Measurements from ENCODE around the gene SEMA3F. TPM values are rescaled to one million over a fixed set of nuclear protein-coding genes. Genes with fewer than 3 reads are reported as not detected.
A peak's percentile ranks its signal among the peaks of the same experiment; 100 is the strongest.

The SEMA3F gene
- total RNA-seq, 6 experiments from 2014 or later = 1.2 to 5.9 (median 4.2) TPM

DNA sequence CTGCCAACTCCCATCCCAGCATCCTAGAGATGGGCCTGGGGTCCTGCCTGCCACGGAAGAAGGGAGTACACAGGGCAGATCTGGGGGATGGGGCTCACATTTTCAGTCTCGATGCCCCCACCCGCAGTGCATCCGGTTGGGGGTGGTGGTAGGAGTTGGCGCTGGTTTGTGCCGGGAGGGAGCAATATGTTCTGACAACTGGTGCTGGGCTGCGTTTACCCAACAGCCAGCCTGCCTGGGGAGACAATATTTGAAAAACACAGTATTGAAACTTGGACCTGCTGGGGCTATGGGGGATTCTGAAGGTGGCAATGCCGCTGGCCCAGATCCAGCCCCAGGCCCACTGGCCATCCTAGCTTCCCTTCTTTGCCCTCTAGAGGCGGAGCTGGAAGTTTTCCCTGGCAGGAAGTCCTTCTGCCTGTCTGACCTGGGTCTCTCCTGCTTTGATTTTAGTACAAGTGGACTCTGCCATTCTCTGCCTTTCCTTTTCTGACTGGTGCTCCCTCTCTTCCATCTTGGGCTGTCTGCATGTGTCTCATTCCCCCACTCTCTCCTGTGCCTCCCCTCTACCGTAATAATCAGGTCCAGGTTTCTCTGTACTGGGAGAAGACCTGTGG lies 3.5 kb downstream of the SEMA3F start:
- Histone ChIP-seq H3K9me3 (no peaks in the 10 kb centered on the region), H3K4me3 (no peak overlapping the region), H3K4me1 (peaks cover 0 to 14% (median 0%) of the 10 kb centered on the region in 4 donors), H3K36me3 (no peaks in the 10 kb centered on the region), H3K27me3 (no peaks in the 10 kb centered on the region), H3K27ac (no peak overlapping the region)
- TF ChIP-seq, protein P1, sequence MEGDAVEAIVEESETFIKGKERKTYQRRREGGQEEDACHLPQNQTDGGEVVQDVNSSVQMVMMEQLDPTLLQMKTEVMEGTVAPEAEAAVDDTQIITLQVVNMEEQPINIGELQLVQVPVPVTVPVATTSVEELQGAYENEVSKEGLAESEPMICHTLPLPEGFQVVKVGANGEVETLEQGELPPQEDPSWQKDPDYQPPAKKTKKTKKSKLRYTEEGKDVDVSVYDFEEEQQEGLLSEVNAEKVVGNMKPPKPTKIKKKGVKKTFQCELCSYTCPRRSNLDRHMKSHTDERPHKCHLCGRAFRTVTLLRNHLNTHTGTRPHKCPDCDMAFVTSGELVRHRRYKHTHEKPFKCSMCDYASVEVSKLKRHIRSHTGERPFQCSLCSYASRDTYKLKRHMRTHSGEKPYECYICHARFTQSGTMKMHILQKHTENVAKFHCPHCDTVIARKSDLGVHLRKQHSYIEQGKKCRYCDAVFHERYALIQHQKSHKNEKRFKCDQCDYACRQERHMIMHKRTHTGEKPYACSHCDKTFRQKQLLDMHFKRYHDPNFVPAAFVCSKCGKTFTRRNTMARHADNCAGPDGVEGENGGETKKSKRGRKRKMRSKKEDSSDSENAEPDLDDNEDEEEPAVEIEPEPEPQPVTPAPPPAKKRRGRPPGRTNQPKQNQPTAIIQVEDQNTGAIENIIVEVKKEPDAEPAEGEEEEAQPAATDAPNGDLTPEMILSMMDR (IDR thresholded peaks at IDR 0.05) = no peak
- no peak for TF ChIP-seq POLR2A (IDR thresholded peaks at IDR 0.05)
- ATAC-seq (no peak), DNase-seq (no peak)
- intact Hi-C loops (cut with DNase I) = no loop called here
- 71% methylated on average over 6 of the region's 10 CpGs for WGBS (ENCODE audit: insufficient coverage, low coverage, low lambda C conversion rate, missing lambda C conversion rate)

DNA sequence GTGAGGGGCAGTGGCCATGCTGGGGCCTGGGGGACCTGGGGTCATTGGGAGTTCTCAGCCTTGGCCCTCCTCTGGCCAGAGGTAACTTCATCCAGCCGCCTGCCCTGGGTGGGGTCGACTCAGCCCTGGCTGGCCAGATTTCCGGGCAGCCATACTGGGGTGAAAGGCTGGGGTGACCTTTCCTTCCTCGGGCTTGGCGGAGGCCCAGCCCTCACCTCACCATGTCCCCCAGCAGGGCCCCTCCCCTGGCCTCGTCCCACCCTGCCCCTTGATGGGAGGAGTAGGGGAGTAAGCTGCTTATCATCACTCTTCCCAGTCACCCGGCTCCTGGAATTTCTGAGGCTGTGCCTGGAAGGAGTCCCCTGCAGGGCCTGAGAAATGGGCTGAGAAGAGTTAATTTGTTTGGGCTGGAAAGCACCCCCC lies 5.4 kb downstream of the SEMA3F start:
- H3K4me1 ChIP-seq = peaks cover 0 to 11% (median 0%) of the 10 kb centered on the region in 4 donors
- TF ChIP-seq, protein P1 (IDR thresholded peaks at IDR 0.05) = no peak
- no peak for TF ChIP-seq POLR2A (IDR thresholded peaks at IDR 0.05)
- peak; percentile 12 to 47 (median 40) for ATAC-seq
- no peak for DNase-seq
- intact Hi-C loops (cut with DNase I) = no loop called here
- H3K9me3 ChIP-seq = no peaks in the 10 kb centered on the region
- no peak overlapping the region for H3K27ac ChIP-seq
- H3K36me3 ChIP-seq = no peaks in the 10 kb centered on the region
- no peaks in the 10 kb centered on the region for H3K27me3 ChIP-seq
- WGBS (ENCODE audit: insufficient coverage, low coverage, low lambda C conversion rate, missing lambda C conversion rate) = no CpG with 5 or more reads among the region's 7 CpGs
- H3K4me3 ChIP-seq = no peak overlapping the region

DNA sequence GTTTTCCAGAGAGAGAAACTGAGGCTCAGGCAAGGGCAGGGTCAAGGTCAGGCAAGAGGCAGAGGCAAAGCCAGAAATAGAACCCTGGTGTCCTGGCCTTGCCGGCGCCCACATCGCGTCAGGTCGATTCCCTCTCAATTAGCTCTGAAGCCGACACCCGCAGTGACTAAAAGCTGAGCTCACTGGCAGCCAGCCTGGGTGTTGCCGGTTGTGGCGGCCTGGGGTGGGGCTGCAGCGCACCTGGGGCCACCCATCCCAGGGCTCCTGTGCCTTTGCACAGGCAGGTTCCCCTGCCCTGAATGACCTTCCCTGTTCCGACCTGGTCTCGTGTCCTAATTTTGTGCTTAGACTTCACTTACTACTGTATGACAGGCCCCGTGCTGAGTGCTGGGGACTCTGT lies 6.2 kb downstream of the SEMA3F start:
- no peak for DNase-seq
- H3K27me3 ChIP-seq = no peaks in the 10 kb centered on the region
- intact Hi-C loops (cut with DNase I) = no loop called here
- no peak for ATAC-seq
- peaks cover 0 to 18% (median 1%) of the 10 kb centered on the region in 4 donors for H3K4me1 ChIP-seq
- no peaks in the 10 kb centered on the region for H3K9me3 ChIP-seq
- TF ChIP-seq POLR2A (IDR thresholded peaks at IDR 0.05) = no peak
- TF ChIP-seq, protein P1 (IDR thresholded peaks at IDR 0.05) = no peak
- no peaks in the 10 kb centered on the region for H3K36me3 ChIP-seq
- 43% methylated on average over 4 of the region's 13 CpGs for WGBS (ENCODE audit: insufficient coverage, low coverage, low lambda C conversion rate, missing lambda C conversion rate)
- no peak overlapping the region for H3K4me3 ChIP-seq
- no peak overlapping the region for H3K27ac ChIP-seq

DNA sequence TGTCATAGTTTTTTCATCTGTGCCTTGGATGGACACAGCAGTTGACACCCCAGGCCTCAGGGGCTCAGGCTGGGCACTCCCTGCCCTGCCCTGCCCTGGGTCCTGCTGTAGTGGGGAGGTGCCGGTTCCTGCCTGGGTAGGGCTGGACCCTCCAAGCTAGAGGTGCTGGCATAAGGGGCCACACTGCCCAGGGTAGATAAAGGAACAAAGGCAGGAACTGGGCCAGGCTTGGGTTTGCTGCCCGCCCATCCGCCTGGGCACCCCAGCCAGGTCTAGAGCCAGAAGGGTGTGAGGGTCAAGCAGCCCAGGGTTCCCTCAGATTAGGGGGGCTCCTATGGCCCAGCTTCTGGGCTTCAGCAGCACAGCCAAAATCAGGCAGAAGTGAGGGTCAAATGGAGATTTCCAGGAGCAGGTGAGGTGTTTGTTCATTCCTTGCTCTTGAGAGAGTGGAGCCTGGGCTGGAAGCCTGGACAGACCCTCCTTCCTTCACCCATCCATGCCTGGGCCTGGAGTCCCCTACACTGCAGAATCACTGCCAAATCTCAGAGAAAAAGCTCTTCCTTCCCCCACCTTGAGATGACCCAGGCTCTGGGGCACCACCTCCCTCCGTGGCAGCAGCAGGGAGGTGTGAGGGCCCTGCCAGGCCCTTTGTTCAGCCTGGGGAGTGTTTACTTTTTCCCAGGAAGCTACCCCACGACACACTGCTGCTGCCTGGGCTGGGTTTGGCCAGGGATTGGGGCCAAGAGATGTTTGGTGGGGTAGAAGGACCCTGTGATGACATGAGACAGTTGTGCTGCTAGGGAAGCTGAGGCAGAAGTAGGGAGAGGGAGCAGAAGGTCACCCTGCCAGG lies 7.1 kb downstream of the SEMA3F start:
- no peak for TF ChIP-seq POLR2A (IDR thresholded peaks at IDR 0.05)
- H3K4me1 ChIP-seq = peaks cover 0 to 22% (median 2%) of the 10 kb centered on the region in 4 donors
- no peak overlapping the region for H3K4me3 ChIP-seq
- no peaks in the 10 kb centered on the region for H3K27me3 ChIP-seq
- intact Hi-C loops (cut with DNase I) = no loop called here
- no peak for DNase-seq
- no peaks in the 10 kb centered on the region for H3K9me3 ChIP-seq
- H3K36me3 ChIP-seq = no peaks in the 10 kb centered on the region
- no peak for ATAC-seq
- 20% methylated on average over 1 of the region's 5 CpGs for WGBS (ENCODE audit: insufficient coverage, low coverage, low lambda C conversion rate, missing lambda C conversion rate)
- H3K27ac ChIP-seq = no peak overlapping the region

Measured in right lobe of liver (tissue), 6 donors.